Keratinocyte (primary cell): Measurements from ENCODE around the gene ALDH1A3.

ENCODE experiments used
- EZH2 ChIP-seq: IDR thresholded peaks from one replicate; pipeline ENCODE4 v1.6.1; 2012; ENCODE audit warnings: inconsistent platforms, mild to moderate bottlenecking, low read length, moderate library complexity
- TF ChIP-seq, protein P1 (sequence below), 3 experiments: IDR thresholded peaks in 1 of 3; conservative IDR thresholded peaks in 1 of 3; optimal IDR thresholded peaks in 1 of 3; 2 replicates in 2 of 3; 3 replicates in 1 of 3; pipeline versions ENCODE3 to v1.5.1; 2011; ENCODE audit warnings: low read length in 3 of 3, mild to moderate bottlenecking in 3 of 3, moderate library complexity in 2 of 3, control low read depth in 1 of 3, inconsistent platforms in 1 of 3; ENCODE audit not compliant: insufficient read depth in 2 of 3; ENCODE audit errors: extremely low read depth in 1 of 3

GRCh38 chr15:100932676-100933348 lies 53.2 kb downstream of the ALDH1A3 start:
- TF ChIP-seq, protein P1, sequence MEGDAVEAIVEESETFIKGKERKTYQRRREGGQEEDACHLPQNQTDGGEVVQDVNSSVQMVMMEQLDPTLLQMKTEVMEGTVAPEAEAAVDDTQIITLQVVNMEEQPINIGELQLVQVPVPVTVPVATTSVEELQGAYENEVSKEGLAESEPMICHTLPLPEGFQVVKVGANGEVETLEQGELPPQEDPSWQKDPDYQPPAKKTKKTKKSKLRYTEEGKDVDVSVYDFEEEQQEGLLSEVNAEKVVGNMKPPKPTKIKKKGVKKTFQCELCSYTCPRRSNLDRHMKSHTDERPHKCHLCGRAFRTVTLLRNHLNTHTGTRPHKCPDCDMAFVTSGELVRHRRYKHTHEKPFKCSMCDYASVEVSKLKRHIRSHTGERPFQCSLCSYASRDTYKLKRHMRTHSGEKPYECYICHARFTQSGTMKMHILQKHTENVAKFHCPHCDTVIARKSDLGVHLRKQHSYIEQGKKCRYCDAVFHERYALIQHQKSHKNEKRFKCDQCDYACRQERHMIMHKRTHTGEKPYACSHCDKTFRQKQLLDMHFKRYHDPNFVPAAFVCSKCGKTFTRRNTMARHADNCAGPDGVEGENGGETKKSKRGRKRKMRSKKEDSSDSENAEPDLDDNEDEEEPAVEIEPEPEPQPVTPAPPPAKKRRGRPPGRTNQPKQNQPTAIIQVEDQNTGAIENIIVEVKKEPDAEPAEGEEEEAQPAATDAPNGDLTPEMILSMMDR (optimal IDR thresholded peaks at IDR 0.05 in 1 of 3, IDR thresholded peaks at IDR 0.05 in 1 of 3, conservative IDR thresholded peaks at IDR 0.05 in 1 of 3; ENCODE audit: extremely low read depth in 1 of 3, insufficient read depth in 2 of 3, low read length in 3 of 3): no peak
- TF ChIP-seq EZH2: no peak
